Measurements from ENCODE around the gene AP5M1.
"Not testable (repeated sequence)": the region's sequence is repeated elsewhere in the genome, so short reads cannot be mapped to it uniquely, and the experiment has no call there.

AP5M1 gene

DNA sequence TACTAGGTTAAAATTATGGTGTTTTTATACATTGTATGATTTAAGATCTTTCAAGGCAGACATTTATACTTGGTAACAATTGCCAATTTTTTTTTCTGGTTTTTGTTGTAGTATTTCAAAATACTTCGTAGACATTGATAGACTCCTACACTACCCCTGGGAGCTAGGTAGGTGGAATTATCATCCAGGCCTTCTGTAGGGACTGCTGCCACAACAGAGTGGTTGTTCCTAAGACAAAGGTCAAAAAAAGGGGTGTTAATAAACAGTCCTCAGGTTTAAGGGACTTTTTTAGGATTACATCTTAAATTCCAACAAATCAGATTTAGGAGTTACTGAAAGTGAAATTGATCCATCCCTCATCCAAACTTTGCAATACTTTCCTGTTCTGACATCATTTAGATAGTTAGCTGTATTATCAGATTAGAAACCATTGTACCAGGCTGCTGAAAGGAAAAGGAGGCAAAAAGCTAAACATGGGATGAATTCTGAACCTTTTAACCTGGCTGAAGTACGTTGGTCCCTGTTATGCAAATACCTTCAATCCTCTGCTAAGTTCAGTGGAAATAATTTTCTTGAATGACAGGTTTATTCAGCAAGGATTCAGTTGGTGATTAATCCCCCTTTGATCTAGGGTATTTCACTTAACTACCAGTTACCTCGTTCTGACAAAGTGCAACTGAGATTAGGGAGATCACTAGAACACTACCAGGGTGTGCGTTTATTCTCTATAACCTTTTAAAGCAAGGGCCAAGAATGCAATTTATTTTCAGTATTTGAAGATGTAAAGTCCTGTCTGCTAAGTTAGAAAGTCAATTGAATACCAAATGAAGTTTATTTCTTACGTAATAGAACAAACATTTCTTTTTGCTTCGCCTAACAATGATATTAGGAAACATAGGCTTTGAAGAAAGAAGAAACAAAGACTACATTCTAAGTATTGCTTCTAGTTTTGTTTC lies 23.2 kb downstream of the AP5M1 start:
- no peak for DNase-seq (ENCODE audit: low read depth)

DNA sequence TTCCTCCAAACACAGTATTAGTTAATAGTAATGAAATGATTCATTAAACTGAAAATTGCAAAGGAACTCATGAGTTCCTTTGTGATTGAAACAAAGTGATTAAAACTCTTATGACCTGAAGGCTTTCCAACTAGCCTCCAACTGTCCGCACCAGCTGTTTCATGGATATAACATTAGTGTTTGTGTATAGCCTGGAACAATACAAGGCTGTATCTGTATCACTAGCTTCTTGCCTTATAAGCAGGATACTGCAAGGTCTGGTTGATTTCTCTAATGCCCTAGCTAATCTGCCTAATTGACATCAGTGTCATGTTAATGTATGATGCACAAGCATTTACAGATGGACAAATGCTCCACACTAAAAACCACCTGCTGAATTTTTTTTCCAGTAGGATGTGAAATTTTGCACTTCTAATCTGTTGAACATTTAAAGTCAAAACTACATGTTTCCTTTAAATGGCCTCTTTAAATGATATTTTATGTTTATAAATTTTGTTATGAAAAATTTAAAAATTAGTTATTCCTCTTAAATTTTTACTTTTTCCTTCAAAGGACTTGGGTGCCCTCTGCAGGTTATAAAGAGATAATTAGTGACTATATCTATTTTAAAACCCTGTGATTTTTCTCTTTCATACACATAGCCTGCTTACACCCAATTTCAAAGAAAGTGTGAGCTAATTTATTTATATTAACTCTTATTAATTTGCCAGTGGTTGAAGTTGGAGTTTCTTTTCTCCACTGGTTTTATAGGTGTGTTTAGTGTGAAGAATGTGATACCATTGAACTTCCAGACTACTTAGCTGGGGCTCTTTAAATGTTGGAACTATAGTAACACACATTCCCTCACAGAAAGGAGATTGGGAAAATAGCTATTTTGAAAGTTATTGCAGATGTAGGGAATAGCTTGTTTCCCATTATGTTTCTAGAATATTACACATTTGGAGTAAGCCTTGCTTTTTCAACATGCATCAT lies 25.4 kb downstream of the AP5M1 start:
- peak; percentile 8 for DNase-seq (ENCODE audit: low read depth)

DNA sequence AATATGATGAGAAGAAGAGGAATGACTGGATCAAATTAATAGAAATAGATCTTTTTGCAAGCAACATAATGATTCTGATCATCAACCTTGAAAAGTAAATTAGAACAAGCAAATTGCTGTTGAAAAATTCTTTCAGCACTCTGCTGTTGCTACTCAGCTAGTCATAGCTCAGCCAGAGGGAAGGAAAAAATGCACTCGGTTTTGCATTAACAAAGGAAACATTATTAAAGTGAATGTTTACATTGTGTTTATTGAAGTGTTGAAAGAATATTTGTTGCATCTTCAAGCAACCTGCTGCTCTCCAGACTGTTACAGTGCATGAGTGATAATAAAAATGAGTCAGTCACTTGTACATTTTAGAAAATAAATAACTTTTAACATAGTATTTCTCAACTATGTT lies 26.5 kb downstream of the AP5M1 start:
- no peak for DNase-seq (ENCODE audit: low read depth)

DNA sequence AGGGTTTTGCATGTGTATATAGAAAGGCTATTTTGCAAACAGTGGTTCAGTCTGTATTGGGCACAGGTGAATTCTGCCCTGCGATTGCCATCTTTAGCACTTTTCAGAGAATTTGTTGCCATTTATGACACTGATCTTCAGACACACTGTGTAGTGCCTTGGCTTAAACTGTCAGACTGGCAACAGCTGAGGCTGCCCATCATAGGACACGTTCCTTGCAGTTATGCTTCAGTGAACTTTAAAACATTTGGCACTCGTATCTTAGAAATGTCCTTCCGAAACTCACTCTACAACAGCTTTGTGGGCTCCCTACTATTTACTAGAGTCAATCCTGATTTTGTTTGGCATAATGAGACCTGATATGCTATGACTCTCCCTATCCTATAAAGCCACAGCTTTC lies 29.1 kb downstream of the AP5M1 start:
- no peak for DNase-seq (ENCODE audit: low read depth)

DNA sequence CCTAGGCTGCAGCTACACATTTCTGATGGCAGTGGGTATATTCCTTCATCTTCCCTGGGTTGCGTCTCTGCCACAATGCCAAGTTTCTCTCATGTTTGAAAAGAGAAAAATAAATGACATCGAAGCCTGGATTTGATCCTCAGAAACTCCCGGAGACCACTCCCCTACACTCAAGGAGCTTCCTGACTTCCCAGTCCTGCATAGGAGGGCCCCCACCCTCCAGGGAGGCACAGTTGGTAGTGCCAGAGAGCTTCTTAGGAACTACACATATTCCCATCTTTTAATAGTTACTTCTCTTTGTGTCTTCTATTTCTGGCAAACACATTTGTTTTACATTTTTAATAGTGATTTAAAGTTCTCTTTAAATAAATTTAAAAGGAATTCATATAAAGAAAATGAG lies 30.7 kb downstream of the AP5M1 start:
- no peak for DNase-seq (ENCODE audit: low read depth)

DNA sequence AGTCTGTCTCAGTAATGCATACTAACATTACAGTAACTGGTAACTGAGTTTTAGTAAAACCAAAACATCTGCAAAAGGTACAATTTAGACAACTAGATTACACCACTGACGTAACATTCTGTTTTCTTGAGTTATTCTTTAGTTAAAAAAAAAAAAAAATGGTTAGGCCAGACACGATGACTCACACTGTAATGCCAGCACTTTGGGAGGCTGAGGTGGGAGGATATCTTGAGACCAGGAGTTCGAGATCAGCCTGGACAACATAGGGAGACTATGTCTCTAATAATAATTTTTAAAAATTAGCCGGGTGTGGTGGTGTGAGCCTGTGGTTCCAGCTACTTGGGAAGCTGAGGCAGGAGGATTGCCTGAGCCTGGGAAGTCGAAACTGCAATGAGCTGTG lies 34.1 kb downstream of the AP5M1 start:
- DNase-seq (ENCODE audit: low read depth) = no peak

DNA sequence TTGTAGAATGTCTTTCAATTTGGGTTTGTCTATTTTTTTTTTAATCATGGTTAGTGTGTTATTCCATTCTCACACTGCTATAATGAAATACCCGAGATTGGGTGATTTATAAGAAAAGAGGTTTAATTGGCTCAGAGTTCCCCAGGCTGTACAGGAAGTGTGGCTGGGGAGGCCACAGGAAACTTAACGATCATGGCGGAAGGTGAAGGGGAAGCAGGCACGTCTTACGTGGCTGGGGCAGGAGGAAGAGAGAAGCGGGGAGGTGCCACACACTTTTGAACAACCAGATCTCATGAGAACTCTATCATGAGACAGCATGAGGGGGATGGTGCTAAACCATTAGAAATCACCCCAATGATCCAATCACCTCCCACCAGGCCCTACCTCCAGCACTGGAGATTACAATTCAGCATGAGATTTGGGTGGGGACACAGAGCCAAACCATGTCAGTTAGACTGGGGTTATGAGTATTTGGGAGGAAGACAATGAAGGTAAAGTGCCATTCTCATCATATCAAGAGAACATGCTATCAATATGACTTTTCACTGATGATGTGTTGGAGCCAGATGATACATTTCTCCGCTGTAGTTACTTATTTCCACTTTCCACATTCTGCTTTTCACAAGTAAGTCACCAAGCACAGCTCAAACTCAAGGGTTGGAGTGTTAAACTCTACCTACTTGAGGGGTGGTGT lies 45.8 kb downstream of the AP5M1 start:
- DNase-seq (ENCODE audit: low read depth) = no peak

DNA sequence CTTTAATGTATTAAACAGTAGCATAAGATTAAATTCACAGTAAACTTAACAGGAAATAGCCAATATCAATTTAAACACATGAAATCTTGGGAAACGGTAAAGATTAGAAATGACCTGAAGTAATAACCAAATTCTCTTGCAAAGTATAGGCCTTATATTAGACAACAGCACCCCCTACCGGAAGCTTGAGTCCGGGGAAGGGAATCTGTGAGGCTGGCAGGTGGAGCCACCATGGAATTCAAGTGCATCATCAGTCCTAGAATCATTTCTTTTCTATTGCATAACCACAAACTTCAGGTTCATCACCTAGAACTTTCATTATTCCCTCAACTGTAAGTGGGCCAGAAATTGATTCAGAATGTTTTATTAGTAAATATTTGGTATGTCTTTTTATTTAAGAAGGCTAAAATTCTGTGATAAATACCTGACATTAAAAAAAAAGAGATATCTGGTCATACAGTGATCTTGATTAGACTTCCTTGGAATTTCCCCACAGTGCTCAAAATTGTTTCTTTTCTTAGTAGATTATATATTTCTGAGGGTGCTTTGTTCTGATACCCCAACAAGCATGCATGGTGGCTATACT lies 48.6 kb downstream of the AP5M1 start:
- DNase-seq (ENCODE audit: low read depth) = peak; percentile 64

DNA sequence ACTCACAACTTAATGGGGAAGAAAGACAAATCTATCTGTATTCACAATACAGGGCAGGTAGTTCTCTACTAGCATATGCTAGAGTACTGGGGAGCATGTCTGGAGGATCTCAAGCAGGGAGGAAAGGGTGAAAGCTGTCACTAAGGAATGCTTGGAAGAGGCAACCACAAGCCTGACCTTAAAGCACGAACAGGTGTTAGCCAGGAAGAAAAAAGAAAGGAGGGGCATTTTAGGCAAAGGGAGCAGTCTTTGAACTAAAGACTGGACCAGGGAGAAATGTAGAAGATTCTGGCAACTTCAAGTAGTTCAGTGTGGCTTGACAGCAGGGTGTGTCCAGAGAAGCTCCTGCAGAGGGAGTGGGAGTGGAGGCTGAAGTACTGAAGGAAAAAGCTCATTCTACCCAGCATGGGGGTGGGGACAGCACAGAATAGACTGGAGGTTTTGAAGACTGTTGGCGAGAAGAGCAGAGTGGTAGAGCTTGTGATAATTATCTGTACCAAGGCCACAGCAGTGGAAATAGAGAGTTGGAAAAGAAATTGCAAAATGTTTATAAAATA lies 50.9 kb downstream of the AP5M1 start:
- no peak for DNase-seq (ENCODE audit: low read depth)

DNA sequence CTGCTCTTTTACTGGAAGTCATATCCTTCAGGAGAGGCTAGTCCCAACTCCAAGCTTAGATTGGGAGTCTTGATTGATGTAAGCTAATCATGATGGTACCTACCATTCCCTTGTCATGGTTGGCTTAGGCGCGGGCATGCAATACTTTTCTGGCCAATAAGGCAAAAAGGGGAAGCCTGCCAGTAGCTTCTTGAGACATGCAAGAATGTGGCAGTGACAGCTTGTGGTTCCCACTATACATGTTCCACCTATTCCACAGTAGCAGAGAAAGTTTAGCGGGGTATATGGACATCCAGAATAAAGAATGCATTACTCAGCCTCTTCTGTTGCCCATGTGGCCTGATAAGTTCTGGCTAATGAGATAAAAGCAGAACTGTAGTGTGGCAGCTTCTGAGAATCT lies 55.0 kb downstream of the AP5M1 start:
- DNase-seq (ENCODE audit: low read depth) = no peak

DNA sequence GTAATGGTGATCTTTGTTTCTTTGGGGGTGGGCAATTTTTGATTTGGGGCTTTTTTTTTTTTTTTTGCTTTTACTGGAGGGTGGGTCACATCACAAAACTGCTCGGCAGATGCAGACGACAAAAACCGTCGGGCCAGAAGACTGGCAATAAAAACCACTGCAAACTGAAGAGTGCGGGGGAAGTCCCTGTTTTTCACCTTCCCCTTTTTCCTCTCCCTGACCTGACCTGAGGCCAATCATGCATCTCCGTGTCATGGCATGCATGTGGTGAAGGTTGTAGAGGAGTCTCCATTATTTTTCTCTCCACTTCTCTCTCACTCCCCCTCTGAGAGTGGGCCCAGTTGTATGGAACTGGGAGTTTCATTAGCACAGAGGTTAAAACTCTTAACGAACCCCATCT lies 57.5 kb downstream of the AP5M1 start:
- DNase-seq (ENCODE audit: low read depth) = no peak

DNA sequence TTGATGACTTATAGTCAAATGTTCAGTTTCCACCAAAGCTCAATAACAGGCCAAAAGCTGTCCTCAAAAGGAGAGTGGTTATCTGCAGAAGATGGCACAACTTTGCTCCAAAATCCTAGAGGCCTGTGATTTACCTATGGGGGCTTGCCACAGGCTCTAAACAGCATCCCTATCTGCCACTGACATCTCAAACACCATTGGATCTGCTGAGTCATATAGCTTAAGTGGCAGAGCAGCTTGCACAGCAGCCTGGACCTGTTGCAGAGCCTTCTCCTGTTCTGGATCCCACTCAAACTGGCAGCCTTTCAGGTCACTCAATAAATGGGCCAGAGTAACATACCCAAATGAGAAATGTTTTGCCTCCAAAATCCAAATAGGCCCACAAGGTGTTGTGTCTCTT lies 61.1 kb downstream of the AP5M1 start:
- no peak for DNase-seq (ENCODE audit: low read depth)

DNA sequence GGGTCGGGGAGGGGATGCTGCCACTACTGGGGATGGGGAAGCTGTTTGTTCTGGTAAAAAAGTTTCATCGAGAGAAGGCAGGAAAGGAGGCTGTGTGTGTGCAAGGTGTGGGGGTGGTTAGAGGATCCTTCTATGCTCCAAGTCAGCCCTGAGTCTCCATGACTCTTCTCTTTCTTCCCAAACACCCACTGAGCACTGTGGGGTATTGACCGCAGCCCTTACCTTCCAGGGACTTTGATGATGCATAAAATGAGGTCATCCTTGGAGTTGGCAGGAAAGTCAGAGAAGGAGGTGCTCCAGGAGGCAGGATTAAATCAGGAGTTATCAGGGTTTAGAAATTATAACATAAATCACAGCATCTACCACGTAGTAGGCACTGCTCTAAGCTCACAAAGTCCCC lies 63.7 kb downstream of the AP5M1 start:
- not testable (repeated sequence) for DNase-seq (ENCODE audit: low read depth)

DNA sequence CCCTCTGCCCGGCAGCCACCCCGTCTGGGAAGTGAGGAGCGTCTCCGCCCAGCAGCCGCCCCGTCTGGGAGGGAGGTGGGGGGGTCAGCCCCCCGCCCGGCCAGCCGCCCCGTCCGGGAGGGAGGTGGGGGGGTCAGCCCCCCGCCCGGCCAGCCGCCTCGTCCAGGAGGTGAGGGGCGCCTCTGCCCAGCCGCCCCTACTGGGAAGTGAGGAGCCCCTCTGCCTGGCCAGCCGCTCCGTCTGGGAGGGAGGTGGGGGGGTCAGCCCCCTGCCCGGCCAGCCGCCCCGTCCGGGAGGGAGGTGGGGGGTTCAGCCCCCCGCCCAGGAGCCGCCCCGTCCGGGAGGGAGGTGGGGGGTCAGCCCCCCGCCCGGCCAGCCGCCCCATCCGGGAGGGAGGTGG lies 65.0 kb downstream of the AP5M1 start:
- DNase-seq (ENCODE audit: low read depth) = not testable (repeated sequence)

DNA sequence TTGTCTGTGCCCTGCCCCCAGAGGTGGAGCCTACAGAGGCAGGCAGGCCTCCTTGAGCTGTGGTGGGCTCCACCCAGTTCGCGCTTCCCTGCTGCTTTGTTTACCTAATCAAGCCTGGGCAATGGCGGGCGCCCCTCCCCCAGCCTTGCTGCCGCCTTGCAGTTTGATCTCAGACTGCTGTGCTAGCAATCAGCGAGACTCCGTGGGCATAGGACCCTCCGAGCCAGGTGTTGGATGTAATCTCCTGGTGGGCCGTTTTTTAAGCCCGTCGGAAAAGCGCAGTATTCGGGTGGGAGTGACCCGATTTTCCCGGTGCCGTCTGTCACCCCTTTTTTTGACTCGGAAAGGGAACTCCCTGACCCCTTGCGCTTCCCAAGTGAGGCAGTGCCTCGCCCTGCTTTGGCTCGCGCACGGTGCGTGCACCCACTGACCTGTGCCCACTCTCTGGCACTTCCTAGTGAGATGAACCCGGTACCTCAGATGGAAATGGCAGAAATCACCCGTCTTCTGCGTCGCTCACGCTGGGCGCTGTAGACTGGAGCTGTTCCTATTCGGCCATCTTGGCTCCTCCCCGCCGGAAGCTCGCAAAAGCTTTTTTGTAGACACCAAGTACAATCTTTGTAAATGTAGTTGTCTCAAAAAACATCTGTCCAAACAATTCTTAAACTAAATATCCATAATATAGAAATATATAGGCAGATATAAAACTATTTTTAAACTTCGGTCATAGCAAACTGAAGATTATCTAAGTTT lies 75.0 kb downstream of the AP5M1 start:
- not testable (repeated sequence) for DNase-seq (ENCODE audit: low read depth)

DNA sequence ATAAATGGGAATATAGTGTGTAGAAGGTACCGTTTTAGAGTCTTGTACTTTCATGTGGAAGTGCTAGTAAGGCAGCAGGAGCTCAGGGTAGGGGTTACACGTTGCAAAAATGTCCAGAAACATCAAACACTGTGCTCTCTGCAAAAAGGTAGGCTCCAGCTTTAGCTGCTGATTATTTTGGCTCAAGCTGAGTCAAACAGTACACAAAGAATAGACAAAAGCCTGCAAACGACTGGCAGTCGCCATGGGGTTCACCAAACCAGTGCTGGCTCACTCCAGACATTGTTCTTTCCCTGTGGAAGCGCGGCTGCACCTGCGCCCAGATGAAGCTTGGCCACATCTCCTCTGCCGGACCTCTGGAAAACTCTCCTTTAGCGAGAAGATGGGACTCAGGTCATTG lies 76.3 kb downstream of the AP5M1 start:
- DNase-seq (ENCODE audit: low read depth) = no peak

DNA sequence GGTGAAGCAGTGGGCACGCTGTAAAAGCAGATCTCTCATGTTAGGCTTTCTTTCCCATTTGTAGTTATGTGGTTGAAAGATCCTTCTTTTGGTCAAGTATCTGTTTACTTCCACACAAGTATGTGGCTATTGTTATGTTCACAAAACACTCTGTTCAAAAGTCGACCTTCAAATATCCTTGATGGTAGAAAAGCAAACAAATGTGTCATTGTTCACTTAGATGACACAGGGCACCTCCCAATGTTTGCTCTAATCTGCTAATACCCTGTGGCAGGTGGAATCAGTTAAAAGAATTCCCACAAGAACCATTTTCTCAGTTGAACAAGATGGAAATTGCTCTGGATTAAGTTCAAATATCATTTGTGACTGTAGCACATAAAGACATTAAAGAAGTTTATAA lies 78.0 kb downstream of the AP5M1 start:
- no peak for DNase-seq (ENCODE audit: low read depth)

Data from stromal cell of bone marrow (primary cell).